H9 (cell line): ENCODE results near the gene COQ8B. TPM values are rescaled to one million over a fixed set of nuclear protein-coding genes. Genes with fewer than 3 reads are reported as not detected.

ENCODE experiments used
- DNase-seq: peaks from one replicate; pipeline ENCODE4 v3.0.0-alpha.2; 2017
- H2AFZ ChIP-seq: one replicate; pipeline ENCODE4 v1.6.1; 2013; ENCODE audit warnings: mild to moderate bottlenecking, low read length, control low read depth, moderate library complexity
- H2AK5ac ChIP-seq: 2 replicates; pipeline ENCODE4 v1.6.1; 2013; ENCODE audit warnings: low read length, control low read depth, mixed read lengths; ENCODE audit not compliant: insufficient read length
- H2BK120ac ChIP-seq: one replicate; pipeline ENCODE4 v1.6.1; 2013; ENCODE audit warnings: low read depth, mild to moderate bottlenecking, low read length, control low read depth, inconsistent platforms; ENCODE audit not compliant: poor library complexity, severe bottlenecking
- H2BK12ac ChIP-seq: 2 replicates; pipeline ENCODE4 v1.6.1; 2013; ENCODE audit warnings: low read length, control low read depth, mixed read lengths, low read depth; ENCODE audit not compliant: insufficient read length
- H2BK15ac ChIP-seq: 2 replicates; pipeline ENCODE4 v1.6.1; 2013; ENCODE audit warnings: low read depth, low read length, control low read depth
- H2BK20ac ChIP-seq: one replicate; pipeline ENCODE4 v1.6.1; 2013; ENCODE audit warnings: low read depth, mild to moderate bottlenecking, low read length, control low read depth, inconsistent platforms; ENCODE audit not compliant: poor library complexity, severe bottlenecking
- H2BK5ac ChIP-seq: 2 replicates; pipeline ENCODE4 v1.6.1; 2013; ENCODE audit warnings: low read length, control low read depth, mixed read lengths; ENCODE audit not compliant: insufficient read length
- H3K14ac ChIP-seq: 2 replicates; pipeline ENCODE4 v1.6.1; 2013; ENCODE audit warnings: low read length, control low read depth; ENCODE audit not compliant: insufficient read depth
- H3K18ac ChIP-seq: 2 replicates; pipeline ENCODE4 v1.6.1; 2013; ENCODE audit warnings: low read depth, mild to moderate bottlenecking, mixed read lengths, low read length, control low read depth; ENCODE audit not compliant: insufficient read length
- H3K23ac ChIP-seq: 2 replicates; pipeline ENCODE4 v1.6.1; 2013; ENCODE audit warnings: low read length, control low read depth, mixed read lengths, low read depth; ENCODE audit not compliant: insufficient read length
- H3K23me2 ChIP-seq: 2 replicates; pipeline ENCODE4 v1.6.1; 2013; ENCODE audit warnings: low read depth, mild to moderate bottlenecking, mixed read lengths, low read length, control low read depth; ENCODE audit not compliant: insufficient read length, poor library complexity, severe bottlenecking
- H3K27ac ChIP-seq: 2 replicates; pipeline ENCODE4 v1.5.1; 2013; ENCODE audit warnings: low read length, control low read depth, mixed read lengths, low read depth; ENCODE audit not compliant: insufficient read length
- H3K27me3 ChIP-seq: 2 replicates; pipeline ENCODE4 v1.6.1; 2013; ENCODE audit warnings: low read length, control low read depth, inconsistent platforms; ENCODE audit not compliant: insufficient read depth
- H3K4ac ChIP-seq: 2 replicates; pipeline ENCODE4 v1.6.1; 2013; ENCODE audit warnings: low read depth, mild to moderate bottlenecking, control low read depth, inconsistent platforms, low read length, moderate library complexity
- H3K4me1 ChIP-seq: 2 replicates; pipeline ENCODE4 v1.6.1; 2013; ENCODE audit warnings: low read length, control low read depth, inconsistent platforms; ENCODE audit not compliant: insufficient read depth
- H3K4me2 ChIP-seq: 2 replicates; pipeline ENCODE4 v1.6.1; 2013; ENCODE audit warnings: low read length, control low read depth, mixed read lengths; ENCODE audit not compliant: insufficient read length, insufficient read depth
- H3K56ac ChIP-seq: 2 replicates; pipeline ENCODE4 v1.6.1; 2013; ENCODE audit warnings: low read depth, mild to moderate bottlenecking, mixed read lengths, low read length, control low read depth; ENCODE audit not compliant: insufficient read length
- H3K79me1 ChIP-seq: 2 replicates; pipeline ENCODE4 v1.6.1; 2013; ENCODE audit warnings: low read depth, mild to moderate bottlenecking, moderate library complexity, low read length, control low read depth, inconsistent platforms; ENCODE audit not compliant: insufficient read depth, poor library complexity, severe bottlenecking
- H3K79me2 ChIP-seq: 2 replicates; pipeline ENCODE4 v1.6.1; 2013; ENCODE audit warnings: low read length, control low read depth, inconsistent platforms; ENCODE audit not compliant: insufficient read depth
- H3K9ac ChIP-seq: 2 replicates; pipeline ENCODE4 v1.6.1; 2013; ENCODE audit warnings: low read length, control low read depth, mixed read lengths; ENCODE audit not compliant: insufficient read length; ENCODE audit errors: extremely low read depth
- H3K9me3 ChIP-seq: one replicate; pipeline ENCODE4 v1.6.1; 2013; ENCODE audit warnings: low read depth, low read length, inconsistent platforms; ENCODE audit not compliant: control insufficient read depth
- H3T11ph ChIP-seq: one replicate; pipeline ENCODE4 v1.6.1; 2013; ENCODE audit warnings: mild to moderate bottlenecking, low read length, control low read depth, inconsistent platforms
- H4K20me1 ChIP-seq: one replicate; pipeline ENCODE4 v1.6.1; 2013; ENCODE audit not compliant: control insufficient read depth, insufficient read length, insufficient read depth
- H4K5ac ChIP-seq: 2 replicates; pipeline ENCODE4 v1.6.1; 2013; ENCODE audit warnings: low read depth, mild to moderate bottlenecking, mixed read lengths, low read length, control low read depth; ENCODE audit not compliant: insufficient read length
- H4K8ac ChIP-seq: replicated peaks from 2 replicates; pipeline ENCODE4 v1.6.1; 2013; ENCODE audit warnings: low read length, control low read depth, mixed read lengths, low read depth; ENCODE audit not compliant: insufficient read length
- H4K91ac ChIP-seq: 2 replicates; pipeline ENCODE4 v1.6.1; 2013; ENCODE audit warnings: low read depth, mild to moderate bottlenecking, moderate library complexity, mixed read lengths, low read length, control low read depth; ENCODE audit not compliant: insufficient read length
- H3K27ac Mint-ChIP-seq, 3 experiments: 2 replicates in 2 of 3; 3 replicates in 1 of 3; pipeline ENCODE4 v1.8.0; 2020 to 2021; ENCODE audit warnings: mixed read lengths in 3 of 3, mild to moderate bottlenecking in 1 of 3, moderate library complexity in 1 of 3
- H3K27me3 Mint-ChIP-seq: 2 replicates; pipeline ENCODE4 v1.8.0; 2021; ENCODE audit warnings: low read depth, mild to moderate bottlenecking, moderate library complexity, mixed read lengths
- H3K36me3 Mint-ChIP-seq, 3 experiments: 2 replicates in 2 of 3; 3 replicates in 1 of 3; pipeline ENCODE4 v1.8.0; 2020 to 2021; ENCODE audit warnings: low read depth in 3 of 3, mixed read lengths in 3 of 3; ENCODE audit not compliant: insufficient read depth in 1 of 3
- H3K4me1 Mint-ChIP-seq, 2 experiments: 2 replicates each; pipeline ENCODE4 v1.8.0; 2020; ENCODE audit warnings: mixed read lengths in 2 of 2
- H3K4me3 Mint-ChIP-seq, 2 experiments: 2 replicates in 1 of 2; 3 replicates in 1 of 2; pipeline ENCODE4 v1.8.0; 2020 to 2021; ENCODE audit warnings: mild to moderate bottlenecking in 2 of 2, mixed read lengths in 2 of 2, moderate library complexity in 1 of 2
- H3K9me3 Mint-ChIP-seq, 2 experiments: 2 replicates in 1 of 2; 3 replicates in 1 of 2; pipeline ENCODE4 v1.8.0; 2020; ENCODE audit warnings: mild to moderate bottlenecking in 2 of 2, mixed read lengths in 2 of 2, moderate library complexity in 1 of 2
- WGBS: extraction: QIAGEN DNeasy Blood & Tissue Kit; methylation state at CpG from one replicate; pipeline ENCODE4 v1.1.7; 2013; ENCODE audit warnings: missing lambda C conversion rate, low lambda C conversion rate, mixed read lengths; ENCODE audit not compliant: insufficient read length; ENCODE audit errors: extremely low coverage; 5-methylcytosine and 5-hydroxymethylcytosine counted together
- total RNA-seq: library from RNA; stranded (reverse); gene quantifications from 2 replicates; pipeline ENCODE4 v1.2.1, GENCODE V29; 2021
- TF ChIP-seq, protein P1 (sequence below): fragments of 200-600 bp; sonication (generic); conservative IDR thresholded peaks from 3 replicates; pipeline ENCODE4 v1.8.0; 2021; ENCODE audit warnings: antibody characterized with exemption, mild to moderate bottlenecking

The COQ8B gene
- total RNA-seq, 1 experiment from 2014 or later: 40.5 TPM

DNA sequence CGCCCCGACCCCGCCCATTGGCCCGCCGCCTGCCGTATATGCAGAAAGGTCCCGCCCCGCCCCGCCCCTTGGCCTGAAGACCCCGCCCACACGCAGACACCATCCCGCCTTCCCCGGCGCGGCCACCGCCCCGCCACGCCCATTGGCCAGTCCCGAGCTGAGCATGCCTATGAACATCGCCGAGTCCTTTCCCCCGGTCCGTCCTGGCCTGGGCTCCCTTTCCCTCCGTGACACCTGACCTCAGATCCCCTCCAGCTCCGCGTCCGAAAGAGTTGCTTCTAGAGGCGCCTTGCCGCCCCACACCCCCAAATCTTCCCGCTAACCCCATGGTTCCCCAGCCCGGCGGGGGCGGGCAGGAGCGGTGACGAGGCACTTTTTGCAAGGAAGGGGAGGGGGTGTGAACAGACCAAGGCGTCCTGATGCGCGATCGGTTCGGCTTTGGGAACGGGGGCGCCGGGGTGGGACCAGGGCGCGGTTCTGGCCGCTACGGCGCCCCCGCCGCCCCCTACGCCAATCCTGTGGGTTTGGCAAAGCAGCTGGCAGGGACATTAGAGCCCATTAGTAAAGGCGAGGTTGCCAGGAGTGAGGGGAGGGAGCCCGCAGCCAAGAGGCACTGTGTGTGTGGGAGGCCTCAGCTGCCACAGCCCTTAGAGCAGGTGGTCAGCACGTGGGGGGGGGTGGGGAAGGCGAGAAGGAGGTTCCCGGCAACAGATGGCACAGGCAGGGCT lies 25.8 kb downstream of the COQ8B start:
- peak overlapping the region; percentile 88; the same call in 1 of the 2 replicates for H3K14ac ChIP-seq
- no peak overlapping the region for H2AFZ ChIP-seq
- H3K27me3 Mint-ChIP-seq: no peaks in the 10 kb centered on the region; the same call in 1 of the 2 replicates
- peaks cover 7% of the 10 kb centered on the region for H4K20me1 ChIP-seq
- H2AK5ac ChIP-seq: no peak overlapping the region
- no peak overlapping the region for H3K4ac ChIP-seq
- peak overlapping the region; percentile 81 to 86 for H3K4me3 Mint-ChIP-seq
- peaks cover 7 to 9% of the 10 kb centered on the region in 2 experiments for H3K4me1 Mint-ChIP-seq
- no peak overlapping the region for H4K8ac ChIP-seq
- DNase-seq: peak; percentile 96
- H2BK5ac ChIP-seq: no peak overlapping the region
- H2BK20ac ChIP-seq: no peak overlapping the region
- no peak overlapping the region for H3K56ac ChIP-seq
- H2BK120ac ChIP-seq: no peak overlapping the region
- H4K5ac ChIP-seq: no peak overlapping the region
- H3K9ac ChIP-seq: no peak overlapping the region
- H3K4me2 ChIP-seq: peak overlapping the region; percentile 58
- H4K91ac ChIP-seq: no peak overlapping the region
- H3K9me3 ChIP-seq: no peaks in the 10 kb centered on the region
- TF ChIP-seq, protein P1, sequence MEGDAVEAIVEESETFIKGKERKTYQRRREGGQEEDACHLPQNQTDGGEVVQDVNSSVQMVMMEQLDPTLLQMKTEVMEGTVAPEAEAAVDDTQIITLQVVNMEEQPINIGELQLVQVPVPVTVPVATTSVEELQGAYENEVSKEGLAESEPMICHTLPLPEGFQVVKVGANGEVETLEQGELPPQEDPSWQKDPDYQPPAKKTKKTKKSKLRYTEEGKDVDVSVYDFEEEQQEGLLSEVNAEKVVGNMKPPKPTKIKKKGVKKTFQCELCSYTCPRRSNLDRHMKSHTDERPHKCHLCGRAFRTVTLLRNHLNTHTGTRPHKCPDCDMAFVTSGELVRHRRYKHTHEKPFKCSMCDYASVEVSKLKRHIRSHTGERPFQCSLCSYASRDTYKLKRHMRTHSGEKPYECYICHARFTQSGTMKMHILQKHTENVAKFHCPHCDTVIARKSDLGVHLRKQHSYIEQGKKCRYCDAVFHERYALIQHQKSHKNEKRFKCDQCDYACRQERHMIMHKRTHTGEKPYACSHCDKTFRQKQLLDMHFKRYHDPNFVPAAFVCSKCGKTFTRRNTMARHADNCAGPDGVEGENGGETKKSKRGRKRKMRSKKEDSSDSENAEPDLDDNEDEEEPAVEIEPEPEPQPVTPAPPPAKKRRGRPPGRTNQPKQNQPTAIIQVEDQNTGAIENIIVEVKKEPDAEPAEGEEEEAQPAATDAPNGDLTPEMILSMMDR: no peak
- no CpG with 5 or more reads among the region's 56 CpGs for WGBS
- no peak overlapping the region for H3K23ac ChIP-seq
- H3K27ac Mint-ChIP-seq: peak overlapping the region; percentile 98 to 100 (median 99)
- peaks cover 15% of the 10 kb centered on the region for H3K23me2 ChIP-seq
- H3K9me3 Mint-ChIP-seq: no peaks in the 10 kb centered on the region
- H3K79me2 ChIP-seq: no peaks in the 10 kb centered on the region
- no peak overlapping the region for H3T11ph ChIP-seq
- H2BK12ac ChIP-seq: no peak overlapping the region
- peaks cover 9 to 32% (median 17%) of the 10 kb centered on the region in 3 experiments for H3K36me3 Mint-ChIP-seq
- H3K79me1 ChIP-seq: no peaks in the 10 kb centered on the region
- H3K27ac ChIP-seq: no peak overlapping the region
- no peak overlapping the region for H2BK15ac ChIP-seq
- H3K4me1 ChIP-seq: no peaks in the 10 kb centered on the region
- no peaks in the 10 kb centered on the region for H3K27me3 ChIP-seq
- peak overlapping the region; percentile 90 for H3K18ac ChIP-seq
